Type B pancreatic cell (in vitro differentiated cells): ENCODE measurements around the gene MAP4. TPM values are rescaled to one million over a fixed set of nuclear protein-coding genes. Genes with fewer than 3 reads are reported as not detected.

Source experiments
- DNase-seq: peaks from one replicate; pipeline ENCODE4 v3.0.0; 2021; ENCODE audit warnings: mixed read lengths; ENCODE audit not compliant: unreplicated experiment; ENCODE audit errors: extremely low spot score
- H3K27ac Mint-ChIP-seq: 2 replicates; pipeline ENCODE4 v1.8.0; 2021; ENCODE audit warnings: mild to moderate bottlenecking, mixed read lengths
- H3K27me3 Mint-ChIP-seq: 2 replicates; pipeline ENCODE4 v1.8.0; 2021; ENCODE audit warnings: mixed read lengths
- H3K36me3 Mint-ChIP-seq: 2 replicates; pipeline ENCODE4 v1.8.0; 2021; ENCODE audit warnings: mixed read lengths
- H3K4me1 Mint-ChIP-seq: one replicate; pipeline ENCODE4 v1.8.0; 2021; ENCODE audit warnings: mixed read lengths; ENCODE audit not compliant: unreplicated experiment
- H3K4me3 Mint-ChIP-seq: 2 replicates; pipeline ENCODE4 v1.8.0; 2021; ENCODE audit warnings: mild to moderate bottlenecking, mixed read lengths
- H3K9me3 Mint-ChIP-seq: 2 replicates; pipeline ENCODE4 v1.8.0; 2021; ENCODE audit warnings: mixed read lengths
- total RNA-seq: library from RNA; stranded (reverse); gene quantifications from 2 replicates; pipeline ENCODE4 v1.2.1, GENCODE V29; 2021; ENCODE audit warnings: low replicate concordance
- TF ChIP-seq, protein P1 (sequence below): fragments of 200-600 bp; sonication (generic); conservative IDR thresholded peaks from 2 replicates; pipeline ENCODE4 v1.5.0; 2021; ENCODE audit warnings: antibody characterized with exemption, mild to moderate bottlenecking

Gene MAP4
- total RNA-seq, 1 donor from 2014 or later = 120 TPM

DNA sequence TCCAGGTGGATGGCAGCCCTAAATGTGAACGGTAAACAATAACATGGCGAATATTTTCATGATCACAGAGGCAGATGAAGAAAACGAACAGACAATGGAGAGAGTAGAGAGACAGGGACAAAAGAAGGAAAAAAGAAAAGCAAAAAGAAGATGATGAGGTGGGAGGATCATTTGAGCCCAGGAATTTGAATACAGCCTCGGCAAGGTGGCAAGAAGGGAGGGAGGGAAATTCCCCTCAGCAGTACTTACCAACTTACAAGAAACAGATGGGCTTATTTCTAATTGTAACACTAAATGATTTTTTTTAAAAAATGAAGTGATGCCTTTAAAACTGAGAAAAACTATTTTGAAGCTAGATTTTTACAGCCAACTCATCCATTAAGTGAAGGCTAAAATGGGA, 6.0 kb upstream of the MAP4 start:
- H3K4me1 Mint-ChIP-seq = peaks cover 28% of the 10 kb centered on the region
- TF ChIP-seq, protein P1, sequence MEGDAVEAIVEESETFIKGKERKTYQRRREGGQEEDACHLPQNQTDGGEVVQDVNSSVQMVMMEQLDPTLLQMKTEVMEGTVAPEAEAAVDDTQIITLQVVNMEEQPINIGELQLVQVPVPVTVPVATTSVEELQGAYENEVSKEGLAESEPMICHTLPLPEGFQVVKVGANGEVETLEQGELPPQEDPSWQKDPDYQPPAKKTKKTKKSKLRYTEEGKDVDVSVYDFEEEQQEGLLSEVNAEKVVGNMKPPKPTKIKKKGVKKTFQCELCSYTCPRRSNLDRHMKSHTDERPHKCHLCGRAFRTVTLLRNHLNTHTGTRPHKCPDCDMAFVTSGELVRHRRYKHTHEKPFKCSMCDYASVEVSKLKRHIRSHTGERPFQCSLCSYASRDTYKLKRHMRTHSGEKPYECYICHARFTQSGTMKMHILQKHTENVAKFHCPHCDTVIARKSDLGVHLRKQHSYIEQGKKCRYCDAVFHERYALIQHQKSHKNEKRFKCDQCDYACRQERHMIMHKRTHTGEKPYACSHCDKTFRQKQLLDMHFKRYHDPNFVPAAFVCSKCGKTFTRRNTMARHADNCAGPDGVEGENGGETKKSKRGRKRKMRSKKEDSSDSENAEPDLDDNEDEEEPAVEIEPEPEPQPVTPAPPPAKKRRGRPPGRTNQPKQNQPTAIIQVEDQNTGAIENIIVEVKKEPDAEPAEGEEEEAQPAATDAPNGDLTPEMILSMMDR = no peak
- no peaks in the 10 kb centered on the region for H3K27me3 Mint-ChIP-seq
- no peaks in the 10 kb centered on the region for H3K9me3 Mint-ChIP-seq
- peaks cover 5% of the 10 kb centered on the region for H3K36me3 Mint-ChIP-seq
- DNase-seq = no peak
- H3K4me3 Mint-ChIP-seq = no peak overlapping the region
- no peak overlapping the region for H3K27ac Mint-ChIP-seq

DNA sequence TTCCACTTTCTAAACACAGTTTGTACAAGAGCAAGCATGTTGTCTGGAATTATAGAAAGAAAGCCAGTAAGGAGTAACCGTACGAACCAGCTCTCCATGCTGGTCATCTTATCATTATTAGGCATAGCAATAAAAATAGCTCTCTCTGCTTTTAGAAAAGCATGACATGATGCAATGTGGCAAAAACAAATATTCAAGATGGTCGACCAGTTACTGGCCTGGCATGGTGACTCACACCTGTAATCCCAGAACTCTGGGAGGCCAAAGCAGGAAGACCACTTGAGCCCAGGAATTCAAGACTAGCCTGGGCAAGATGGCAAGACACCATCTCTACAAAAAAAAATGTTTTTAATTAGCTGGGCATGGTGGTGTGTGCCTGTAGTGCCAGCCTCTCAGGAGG, 2.6 kb upstream of the MAP4 start:
- Mint-ChIP-seq H3K36me3 (peaks cover 5% of the 10 kb centered on the region), H3K4me3 (no peak overlapping the region), H3K27me3 (no peaks in the 10 kb centered on the region), H3K9me3 (no peaks in the 10 kb centered on the region), H3K27ac (peak overlapping the region; percentile 28), H3K4me1 (peaks cover 46% of the 10 kb centered on the region)
- TF ChIP-seq, protein P1 = no peak
- DNase-seq = no peak

- Mint-ChIP-seq H3K9me3 (no peaks in the 10 kb centered on the region), H3K27ac (peak overlapping the region; percentile 16), H3K36me3 (peaks cover 8% of the 10 kb centered on the region), H3K27me3 (no peaks in the 10 kb centered on the region), H3K4me3 (peak overlapping the region; percentile 32), H3K4me1 (peaks cover 44% of the 10 kb centered on the region)
- no peak for DNase-seq
- TF ChIP-seq, protein P1 = no peak
These were observed 610 bp downstream of the MAP4 start for GRCh38 chr3:48015431-48016180.

DNA sequence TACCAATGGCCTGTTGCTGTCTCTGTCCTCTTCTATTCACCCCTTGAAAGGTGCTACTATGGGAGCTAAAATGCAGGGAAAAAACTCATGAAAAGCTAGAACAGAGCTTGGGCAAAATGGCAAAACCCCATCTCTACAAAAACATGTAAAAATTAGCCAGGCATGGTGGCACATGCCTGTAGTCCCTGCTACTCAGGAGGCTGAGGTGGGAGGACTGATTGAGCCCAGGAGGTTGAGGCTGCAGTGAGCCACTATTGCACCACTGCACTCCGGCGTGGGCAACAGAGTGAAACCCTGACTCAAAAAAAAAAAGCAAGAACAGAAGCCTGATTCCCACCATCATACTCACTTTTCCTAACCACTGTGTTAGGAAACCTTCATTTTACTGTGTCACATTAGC, 1.9 kb downstream of the MAP4 start:
- no peak for DNase-seq
- TF ChIP-seq, protein P1 = no peak
- Mint-ChIP-seq H3K9me3 (no peaks in the 10 kb centered on the region), H3K36me3 (peaks cover 14% of the 10 kb centered on the region), H3K4me3 (no peak overlapping the region), H3K4me1 (peaks cover 39% of the 10 kb centered on the region), H3K27me3 (no peaks in the 10 kb centered on the region), H3K27ac (no peak overlapping the region)

- Mint-ChIP-seq H3K27me3 (no peaks in the 10 kb centered on the region), H3K27ac (peak overlapping the region; percentile 21), H3K4me3 (no peak overlapping the region), H3K9me3 (no peaks in the 10 kb centered on the region), H3K4me1 (peaks cover 39% of the 10 kb centered on the region), H3K36me3 (peaks cover 14% of the 10 kb centered on the region)
- TF ChIP-seq, protein P1 = no peak
- DNase-seq = no peak
These were observed 2.8 kb downstream of the MAP4 start for GRCh38 chr3:48013288-48013980.
